Left ventricle myocardium inferior (tissue), 1 donor: Measurements from ENCODE around the gene NHEJ1. TPM values are rescaled to one million over a fixed set of nuclear protein-coding genes. Genes with fewer than 3 reads are reported as not detected.

Experiments
- DNase-seq: peaks from one replicate; pipeline ENCODE4 v3.0.0-alpha.2; 2020
- H3K27ac ChIP-seq: fragments of 200-600 bp; replicated peaks from 2 replicates; pipeline ENCODE4 v1.8.0; 2021
- H3K27me3 ChIP-seq: fragments of 200-600 bp; 2 replicates; pipeline ENCODE4 v1.8.0; 2021; ENCODE audit warnings: low read depth
- H3K36me3 ChIP-seq: fragments of 200-600 bp; 2 replicates; pipeline ENCODE4 v1.8.0; 2021
- H3K4me1 ChIP-seq: fragments of 200-600 bp; 2 replicates; pipeline ENCODE4 v1.8.0; 2021
- H3K4me3 ChIP-seq: fragments of 200-600 bp; 2 replicates; pipeline ENCODE4 v1.8.0; 2021; ENCODE audit warnings: mild to moderate bottlenecking, moderate library complexity
- H3K9me3 ChIP-seq: fragments of 200-600 bp; replicated peaks from 2 replicates; pipeline ENCODE4 v1.8.0; 2021
- CTCF ChIP-seq: fragments of 200-600 bp; IDR thresholded peaks from 2 replicates; pipeline ENCODE4 v1.8.0; 2021; ENCODE audit warnings: antibody characterized with exemption, mild to moderate bottlenecking, borderline replicate concordance
- intact Hi-C: fragments of 100-400 bp; cut with micrococcal nuclease; formaldehyde crosslinking; loops from one replicate; pipeline ENCODE4 v1.11.0; 2022
- total RNA-seq: library from RNA; stranded (reverse); fragmentation: NEBNext Ultra II Directional; extraction: Animal tissue kit (Norgen Biotek cat#: 25700); gene quantifications from one replicate; pipeline ENCODE4 v1.2.1, GENCODE V29; 2021
- donor health status: DM: no; HTN: yes; CAD: no; lungs with severe emphysema.

NHEJ1 gene
- total RNA-seq, 1 donor from 2014 or later: 6.4 TPM

- Histone ChIP-seq H3K4me1 (peaks cover 19% of the 10 kb centered on the region), H3K4me3 (no peak overlapping the region), H3K27ac (no peak overlapping the region), H3K9me3 (no peaks in the 10 kb centered on the region), H3K27me3 (no peaks in the 10 kb centered on the region), H3K36me3 (no peaks in the 10 kb centered on the region)
- TF ChIP-seq CTCF: no peak
- intact Hi-C loops: no loop called here
- DNase-seq: no peak
These were observed 74.4 kb downstream of the NHEJ1 start for GRCh38 chr2:219086196-219086595.

GRCh38 chr2:219084791-219085190 is 75.8 kb downstream of the NHEJ1 start:
- TF ChIP-seq CTCF: no peak
- intact Hi-C loops: no loop called here

DNA sequence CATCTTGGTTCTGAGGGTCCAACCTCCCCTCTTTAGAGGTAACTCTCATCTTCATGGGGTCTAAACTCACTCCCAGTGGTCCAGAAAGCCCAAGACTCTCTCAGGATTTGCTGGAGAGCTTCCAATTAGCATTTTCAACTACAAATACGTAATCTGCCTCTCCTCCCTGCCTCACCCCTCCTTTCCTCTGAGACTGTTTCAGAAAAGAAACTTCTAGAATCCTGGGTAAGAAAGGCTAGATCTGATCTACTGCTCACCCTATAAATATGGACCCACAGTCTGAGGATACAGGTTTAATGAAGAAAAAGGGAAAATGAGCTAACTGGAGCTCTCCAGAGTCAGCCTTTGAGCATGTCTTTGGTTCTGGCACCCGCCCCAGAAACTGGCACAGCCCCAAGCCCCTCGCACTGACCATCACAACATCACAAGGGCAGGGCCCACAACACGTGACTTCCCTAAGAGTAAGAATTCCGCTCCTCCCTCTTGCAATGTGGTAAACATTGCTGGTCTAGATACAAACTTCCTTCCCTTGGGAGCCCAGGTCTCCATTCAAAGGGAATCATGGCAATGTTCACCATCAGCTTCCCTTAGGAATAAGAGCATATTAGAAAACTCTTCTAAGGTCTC is 78.2 kb downstream of the NHEJ1 start:
- intact Hi-C loops: no loop called here
- H3K4me3 ChIP-seq: no peak overlapping the region
- DNase-seq: peak; percentile 41
- H3K27me3 ChIP-seq: no peaks in the 10 kb centered on the region
- H3K4me1 ChIP-seq: peaks cover 19% of the 10 kb centered on the region
- H3K27ac ChIP-seq: peak overlapping the region; percentile 47
- no peaks in the 10 kb centered on the region for H3K9me3 ChIP-seq
- peaks cover 6% of the 10 kb centered on the region for H3K36me3 ChIP-seq
- no peak for TF ChIP-seq CTCF

More at GRCh38 chr2:219084791-219085190, 75.8 kb downstream of the NHEJ1 start:
- Histone ChIP-seq H3K4me1 (peaks cover 19% of the 10 kb centered on the region), H3K9me3 (no peaks in the 10 kb centered on the region), H3K27ac (no peak overlapping the region), H3K27me3 (no peaks in the 10 kb centered on the region), H3K4me3 (no peak overlapping the region), H3K36me3 (no peaks in the 10 kb centered on the region)
- DNase-seq: no peak

GRCh38 chr2:219081701-219082331 is 78.8 kb downstream of the NHEJ1 start:
- H3K4me1 ChIP-seq: peaks cover 19% of the 10 kb centered on the region
- H3K36me3 ChIP-seq: peaks cover 12% of the 10 kb centered on the region
- intact Hi-C loops: no loop called here
- H3K27ac ChIP-seq: peak overlapping the region; percentile 47
- H3K4me3 ChIP-seq: no peak overlapping the region
- DNase-seq: no peak
- no peak for TF ChIP-seq CTCF
- H3K27me3 ChIP-seq: no peaks in the 10 kb centered on the region
- no peaks in the 10 kb centered on the region for H3K9me3 ChIP-seq

- intact Hi-C loops: no loop called here
- Histone ChIP-seq H3K27ac (no peak overlapping the region), H3K36me3 (peaks cover 19% of the 10 kb centered on the region), H3K4me1 (peaks cover 19% of the 10 kb centered on the region), H3K27me3 (no peaks in the 10 kb centered on the region), H3K9me3 (no peaks in the 10 kb centered on the region), H3K4me3 (no peak overlapping the region)
- no peak for DNase-seq
- TF ChIP-seq CTCF: no peak
These were observed 79.5 kb downstream of the NHEJ1 start for GRCh38 chr2:219081096-219081495.
